ENCODE measurements around the gene SLC25A30.

The SLC25A30 gene

GRCh38 chr13:45417790-45418534 lies at the start of gene SLC25A30:
Gene SLC25A30 (minus strand): TSS chr13:45418373. CDS start chr13:45411425, 6,948 bp downstream.
- Histone ChIP-seq H3K27ac (ENCODE audit: low read depth, low read length) (peak within 1 kb of the TSS; percentile 63), H3K9me3 (ENCODE audit: insufficient read depth, low read length) (no peaks in the 10 kb centered on the region), H3K79me2 (ENCODE audit: insufficient read depth, low read length) (no peaks in the 10 kb centered on the region), H3K27me3 (ENCODE audit: low read length) (no peaks in the 10 kb centered on the region), H3K36me3 (ENCODE audit: low read length) (no peaks in the 10 kb centered on the region), H3K4me3 (ENCODE audit: insufficient read depth, low read length, poor library complexity, severe bottlenecking) (peak within 1 kb of the TSS; percentile 62), H3F3A (ENCODE audit: insufficient read depth) (peaks cover 16% of the 10 kb centered on the region), H3K9me2 (replicated peaks; ENCODE audit: insufficient read depth, low read length) (no peaks in the 10 kb centered on the region), H3K9ac (ENCODE audit: low read length) (peak within 1 kb of the TSS; percentile 47), H4K20me1 (ENCODE audit: low read depth, low read length) (no peaks in the 10 kb centered on the region), H2AFZ (ENCODE audit: low read depth, low read length, severe bottlenecking) (peak within 1 kb of the TSS; percentile 81), H3K4me2 (ENCODE audit: low read depth, low read length, poor library complexity, severe bottlenecking) (peak within 1 kb of the TSS; percentile 83)
- TF ChIP-seq CTCF (IDR thresholded peaks at IDR 0.05; ENCODE audit: insufficient read depth, low read length, poor library complexity, severe bottlenecking), result no peak
- no peak for TF ChIP-seq EZH2phosphoT487 (conservative IDR thresholded peaks at IDR 0.05; ENCODE audit: low read length)

GRCh38 chr13:45466359-45466758 lies 48.2 kb upstream of the SLC25A30 start:
- no peaks in the 10 kb centered on the region for H3K9me2 ChIP-seq (replicated peaks; ENCODE audit: insufficient read depth, low read length)
- H3K27me3 ChIP-seq (ENCODE audit: low read length), result no peaks in the 10 kb centered on the region
- H3K9ac ChIP-seq (ENCODE audit: low read length), result no peak overlapping the region
- peaks cover 38% of the 10 kb centered on the region for H3F3A ChIP-seq (ENCODE audit: insufficient read depth)
- H3K36me3 ChIP-seq (ENCODE audit: low read length), result no peaks in the 10 kb centered on the region
- no peak overlapping the region for H2AFZ ChIP-seq (ENCODE audit: low read depth, low read length, severe bottlenecking)
- no peaks in the 10 kb centered on the region for H3K9me3 ChIP-seq (ENCODE audit: insufficient read depth, low read length)
- H3K79me2 ChIP-seq (ENCODE audit: insufficient read depth, low read length), result peaks cover 70% of the 10 kb centered on the region
- H3K27ac ChIP-seq (ENCODE audit: low read depth, low read length), result no peak overlapping the region
- peak overlapping the region; percentile 14 for H3K4me2 ChIP-seq (ENCODE audit: low read depth, low read length, poor library complexity, severe bottlenecking)
- TF ChIP-seq CTCF (IDR thresholded peaks at IDR 0.05; ENCODE audit: insufficient read depth, low read length, poor library complexity, severe bottlenecking), result no peak
- TF ChIP-seq EZH2phosphoT487 (conservative IDR thresholded peaks at IDR 0.05; ENCODE audit: low read length), result no peak
- H3K4me3 ChIP-seq (ENCODE audit: insufficient read depth, low read length, poor library complexity, severe bottlenecking), result no peak overlapping the region
- 0 out of 2 replicates have a peak, but pooled peaks cover 3% of the 10 kb centered on the region for H4K20me1 ChIP-seq (ENCODE audit: low read depth, low read length)

GRCh38 chr13:45464687-45465453 lies 46.7 kb upstream of the SLC25A30 start, which contains the start of gene COG3:
Gene COG3 (plus strand): TSS chr13:45464939. CDS start chr13:45465037, 98 bp downstream.
- peak within 1 kb of the TSS; percentile 78 for H3K4me2 ChIP-seq (ENCODE audit: low read depth, low read length, poor library complexity, severe bottlenecking)
- TF ChIP-seq EZH2phosphoT487 (conservative IDR thresholded peaks at IDR 0.05; ENCODE audit: low read length) (no peak), CTCF (IDR thresholded peaks at IDR 0.05; ENCODE audit: insufficient read depth, low read length, poor library complexity, severe bottlenecking) (no peak)
- H3K79me2 ChIP-seq (ENCODE audit: insufficient read depth, low read length), result peaks cover 55% of the 10 kb centered on the region

More at GRCh38 chr13:45464687-45465453, 46.7 kb upstream of the SLC25A30 start, which contains the start of gene COG3:
- Histone ChIP-seq H2AFZ (ENCODE audit: low read depth, low read length, severe bottlenecking) (peak within 1 kb of the TSS; percentile 85), H3K4me3 (ENCODE audit: insufficient read depth, low read length, poor library complexity, severe bottlenecking) (peak within 1 kb of the TSS; percentile 97), H3K27ac (ENCODE audit: low read depth, low read length) (peak within 1 kb of the TSS; percentile 63), H3K36me3 (ENCODE audit: low read length) (no peaks in the 10 kb centered on the region), H3K9ac (ENCODE audit: low read length) (peak within 1 kb of the TSS; percentile 89), H3F3A (ENCODE audit: insufficient read depth) (peaks cover 38% of the 10 kb centered on the region), H3K27me3 (ENCODE audit: low read length) (no peaks in the 10 kb centered on the region), H3K9me2 (replicated peaks; ENCODE audit: insufficient read depth, low read length) (no peaks in the 10 kb centered on the region), H3K9me3 (ENCODE audit: insufficient read depth, low read length) (no peaks in the 10 kb centered on the region), H4K20me1 (ENCODE audit: low read depth, low read length) (0 out of 2 replicates have a peak, but pooled peaks cover 3% of the 10 kb centered on the region)
